CD14-positive monocyte (primary cell): ENCODE data around the gene TBL3. TPM values are rescaled to one million over a fixed set of nuclear protein-coding genes. Genes with fewer than 3 reads are reported as not detected.
A peak's percentile ranks its signal among the peaks of the same experiment; 100 is the strongest.

Experiments
- DNase-seq, 3 donors: peaks; one replicate each; pipeline ENCODE4 v3.0.0-alpha.2; 2011 to 2022
- H2AFZ ChIP-seq: 2 replicates; pipeline ENCODE4 v1.6.0; 2012; ENCODE audit warnings: mild to moderate bottlenecking, low read depth, low read length, inconsistent platforms; ENCODE audit not compliant: insufficient read depth, poor library complexity, severe bottlenecking
- H3K27ac ChIP-seq, 2 donors: 1 replicate in 1 of 2; 2 replicates in 1 of 2; pipeline ENCODE4 v1.5.1; 2012 to 2013; ENCODE audit warnings: low read length in 2 of 2, control low read depth in 1 of 2, inconsistent platforms in 1 of 2, low read depth in 1 of 2, mild to moderate bottlenecking in 1 of 2
- H3K27me3 ChIP-seq, 2 donors: one replicate each; pipeline versions ENCODE4 v1.6.0 to v1.6.1; 2011 to 2013; ENCODE audit warnings: low read length in 2 of 2; ENCODE audit not compliant: control insufficient read depth in 2 of 2, insufficient read depth in 2 of 2
- H3K36me3 ChIP-seq, 2 donors: replicated peaks in 1 of 2; 1 replicate in 1 of 2; 2 replicates in 1 of 2; pipeline versions ENCODE4 v1.5.1 to v1.6.1; 2012 to 2013; ENCODE audit warnings: low read length in 2 of 2, control low read depth in 1 of 2, inconsistent platforms in 1 of 2, mild to moderate bottlenecking in 1 of 2; ENCODE audit not compliant: insufficient read depth in 2 of 2, control insufficient read depth in 1 of 2
- H3K4me1 ChIP-seq, 2 donors: 1 replicate in 1 of 2; 2 replicates in 1 of 2; pipeline versions ENCODE4 v1.5.1 to v1.6.1; 2012 to 2013; ENCODE audit warnings: low read length in 2 of 2, control low read depth in 1 of 2, inconsistent platforms in 1 of 2, mild to moderate bottlenecking in 1 of 2, moderate library complexity in 1 of 2; ENCODE audit not compliant: insufficient read depth in 2 of 2, control insufficient read depth in 1 of 2
- H3K4me2 ChIP-seq: replicated peaks from 2 replicates; pipeline ENCODE3; 2012; ENCODE audit warnings: low read length, moderate library complexity, mild to moderate bottlenecking; ENCODE audit not compliant: poor library complexity, severe bottlenecking; ENCODE audit errors: extremely low read depth
- H3K4me3 ChIP-seq, 3 experiments: fragments of 200-600 bp in 1 of 3; sonication (generic) in 1 of 3; replicated peaks in 1 of 3; 1 replicate in 2 of 3; 2 replicates in 1 of 3; pipeline ENCODE4 v1.5.1; 2011 to 2013; ENCODE audit warnings: low read length in 3 of 3, mild to moderate bottlenecking in 3 of 3, control low read depth in 2 of 3, low read depth in 2 of 3, inconsistent platforms in 1 of 3, moderate library complexity in 1 of 3
- H3K79me2 ChIP-seq: 2 replicates; pipeline ENCODE4 v1.6.0; 2012; ENCODE audit warnings: mild to moderate bottlenecking, control low read depth, inconsistent platforms, low read length, moderate library complexity; ENCODE audit not compliant: insufficient read depth
- H3K9ac ChIP-seq: 2 replicates; pipeline ENCODE4 v1.6.0; 2017; ENCODE audit warnings: low read length, mild to moderate bottlenecking; ENCODE audit not compliant: insufficient read depth, poor library complexity, severe bottlenecking
- H3K9me3 ChIP-seq, 2 donors: replicated peaks in 1 of 2; 1 replicate in 1 of 2; 2 replicates in 1 of 2; pipeline versions ENCODE4 v1.5.1 to v1.6.1; 2012 to 2013; ENCODE audit warnings: low read length in 2 of 2, control low read depth in 1 of 2; ENCODE audit not compliant: control insufficient read depth in 1 of 2, insufficient read depth in 1 of 2
- H4K20me1 ChIP-seq: 2 replicates; pipeline ENCODE4 v1.6.0; 2012; ENCODE audit warnings: mild to moderate bottlenecking, low read length, control low read depth, moderate library complexity; ENCODE audit not compliant: insufficient read depth
- H3K27ac Mint-ChIP-seq, 7 donors: one replicate each; pipeline ENCODE4 v1.8.0; 2020; ENCODE audit warnings: mild to moderate bottlenecking in 7 of 7, mixed read lengths in 7 of 7, moderate library complexity in 6 of 7, inconsistent platforms in 2 of 7
- H3K27me3 Mint-ChIP-seq, 3 donors: one replicate each; pipeline ENCODE4 v1.8.0; 2021 to 2022; ENCODE audit warnings: low read depth in 3 of 3, mild to moderate bottlenecking in 3 of 3, mixed read lengths in 3 of 3, moderate library complexity in 3 of 3, inconsistent platforms in 1 of 3
- H3K36me3 Mint-ChIP-seq, 2 donors: one replicate each; pipeline ENCODE4 v1.8.0; 2020; ENCODE audit warnings: mixed read lengths in 2 of 2, inconsistent platforms in 1 of 2, mild to moderate bottlenecking in 1 of 2
- H3K4me1 Mint-ChIP-seq: one replicate; pipeline ENCODE4 v1.8.0; 2020; ENCODE audit warnings: mild to moderate bottlenecking, mixed read lengths
- H3K4me3 Mint-ChIP-seq, 2 donors: one replicate each; pipeline ENCODE4 v1.8.0; 2020; ENCODE audit warnings: mild to moderate bottlenecking in 2 of 2, mixed read lengths in 2 of 2, moderate library complexity in 1 of 2
- H3K9me3 Mint-ChIP-seq, 7 donors: one replicate each; pipeline ENCODE4 v1.8.0; 2020 to 2022; ENCODE audit warnings: mixed read lengths in 7 of 7, mild to moderate bottlenecking in 6 of 7, moderate library complexity in 6 of 7, inconsistent platforms in 2 of 7
- CTCF ChIP-seq: fragments of 200-600 bp; IDR thresholded peaks from one replicate; pipeline ENCODE4 v1.8.0; 2022; ENCODE audit warnings: antibody characterized with exemption, mild to moderate bottlenecking
- WGBS: methylation state at CpG from one replicate; pipeline ENCODE4 v1.1.5; 2013; ENCODE audit warnings: missing lambda C conversion rate; ENCODE audit not compliant: insufficient coverage; 5-methylcytosine and 5-hydroxymethylcytosine counted together
- intact Hi-C, 2 donors: fragments of 100-400 bp; cut with micrococcal nuclease; formaldehyde crosslinking; loops; one replicate each; pipeline versions ENCODE4 v1.15.0 to v1.15.1; 2023
- polyA plus RNA-seq, 3 donors: library from polyadenylated mRNA; depleted of rRNA in 1 of 3; unstranded in 2 of 3; stranded (reverse) in 1 of 3; fragments of 300-500 nt in 2 of 3; fragments of >200 nt in 1 of 3; fragmentation: Illumina TruSeq in 2 of 3; gene quantifications; 1 replicate in 2 of 3; 2 replicates in 1 of 3; pipeline ENCODE4 v1.2.3, GENCODE V29; 2012 to 2021

The TBL3 gene
- polyA plus RNA-seq, 3 donors: 33.9 to 37.8 (median 36.0) TPM

DNA sequence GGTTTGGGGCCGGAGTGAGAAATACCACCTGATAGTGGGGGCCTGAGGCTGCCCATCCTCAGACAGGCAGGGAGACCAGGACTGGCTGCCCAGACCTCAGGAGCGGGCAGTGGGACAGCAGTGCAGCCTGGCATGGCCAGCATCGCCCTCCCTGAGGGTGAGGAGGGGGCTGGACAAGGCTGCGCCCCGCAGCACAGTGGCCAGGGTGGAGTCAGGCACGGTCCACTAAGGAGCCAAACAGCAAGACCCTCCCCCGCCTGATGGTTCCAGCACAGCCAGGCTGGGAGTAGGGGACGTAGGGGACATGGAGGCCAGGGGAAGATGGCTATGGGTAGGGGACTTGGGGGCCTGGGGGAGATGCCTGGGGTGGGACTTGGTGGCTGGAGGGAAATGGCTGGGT, 34.5 kb downstream of the TBL3 start:
- peaks cover 0 to 1% (median 0%) of the 10 kb centered on the region in 3 donors for H3K27me3 Mint-ChIP-seq
- DNase-seq: no peak
- WGBS: 93% methylated on average over 6 of the region's 8 CpGs

More for the DNA sequence above, 34.5 kb downstream of the TBL3 start:
- Histone ChIP-seq H3K27me3 (no peaks in the 10 kb centered on the region), H2AFZ (no peak overlapping the region), H3K9me3 (no peaks in the 10 kb centered on the region), H3K4me2 (no peak overlapping the region), H3K4me1 (peaks cover 40 to 67% of the 10 kb centered on the region in 2 donors), H3K36me3 (peaks cover 22 to 23% of the 10 kb centered on the region in 2 donors), H3K79me2 (peaks cover 60% of the 10 kb centered on the region), H3K4me3 (no peak overlapping the region), H3K27ac (no peak overlapping the region), H4K20me1 (peaks cover 67% of the 10 kb centered on the region), H3K9ac (no peak overlapping the region)
- H3K9me3 Mint-ChIP-seq: peaks cover 0 to 2% (median 0%) of the 10 kb centered on the region in 7 donors
- peaks cover 50% of the 10 kb centered on the region for H3K4me1 Mint-ChIP-seq
- intact Hi-C loops: loop anchor here (5.0 to 10.0 kb wide), 4 partner anchors 41 to 248 kb away; partner anchors contain the start of genes ECI1 (in 1 of the 2), NTHL1 (in 1 of the 2) and TSC2 (in 1 of the 2)
- H3K36me3 Mint-ChIP-seq: peaks cover 14 to 22% of the 10 kb centered on the region in 2 donors
- TF ChIP-seq CTCF: no peak
- peak overlapping the region in 1 of 7 donors; percentile 75 for H3K27ac Mint-ChIP-seq
- H3K4me3 Mint-ChIP-seq: no peak overlapping the region
